Neural progenitor cell (in vitro differentiated cells): ENCODE measurements around the gene NAPEPLD.

ENCODE experiments used
- EZH2 ChIP-seq: fragments of 200-600 bp; sonication (generic); IDR thresholded peaks from 2 replicates; pipeline ENCODE4 v1.6.1; 2017; ENCODE audit warnings: antibody characterized with exemption, mild to moderate bottlenecking, moderate library complexity
- TF ChIP-seq, protein P1 (sequence below): fragments of 200-600 bp; sonication (generic); IDR thresholded peaks from 2 replicates; pipeline ENCODE4 v1.5.1; 2017; ENCODE audit warnings: antibody characterized with exemption, mild to moderate bottlenecking

DNA sequence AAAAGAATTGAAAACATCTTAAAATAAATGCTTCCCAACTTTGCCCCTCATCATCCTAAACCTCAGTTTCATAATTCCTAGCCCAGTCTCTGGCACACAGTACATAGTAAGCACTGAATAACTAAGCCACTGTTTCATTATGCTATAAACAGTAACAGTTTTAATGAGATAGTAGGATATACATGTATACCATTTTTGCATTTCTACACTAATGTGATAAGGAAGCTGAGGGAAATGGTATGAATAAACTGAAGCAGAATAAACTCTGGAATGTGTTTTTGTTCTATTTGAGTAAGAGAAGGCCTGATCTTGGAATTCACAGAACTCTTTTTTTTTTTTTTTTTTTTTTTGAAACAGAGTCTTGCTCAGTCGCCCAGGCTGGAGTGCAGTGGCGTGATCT lies 8.8 kb downstream of the NAPEPLD start:
- TF ChIP-seq, protein P1, sequence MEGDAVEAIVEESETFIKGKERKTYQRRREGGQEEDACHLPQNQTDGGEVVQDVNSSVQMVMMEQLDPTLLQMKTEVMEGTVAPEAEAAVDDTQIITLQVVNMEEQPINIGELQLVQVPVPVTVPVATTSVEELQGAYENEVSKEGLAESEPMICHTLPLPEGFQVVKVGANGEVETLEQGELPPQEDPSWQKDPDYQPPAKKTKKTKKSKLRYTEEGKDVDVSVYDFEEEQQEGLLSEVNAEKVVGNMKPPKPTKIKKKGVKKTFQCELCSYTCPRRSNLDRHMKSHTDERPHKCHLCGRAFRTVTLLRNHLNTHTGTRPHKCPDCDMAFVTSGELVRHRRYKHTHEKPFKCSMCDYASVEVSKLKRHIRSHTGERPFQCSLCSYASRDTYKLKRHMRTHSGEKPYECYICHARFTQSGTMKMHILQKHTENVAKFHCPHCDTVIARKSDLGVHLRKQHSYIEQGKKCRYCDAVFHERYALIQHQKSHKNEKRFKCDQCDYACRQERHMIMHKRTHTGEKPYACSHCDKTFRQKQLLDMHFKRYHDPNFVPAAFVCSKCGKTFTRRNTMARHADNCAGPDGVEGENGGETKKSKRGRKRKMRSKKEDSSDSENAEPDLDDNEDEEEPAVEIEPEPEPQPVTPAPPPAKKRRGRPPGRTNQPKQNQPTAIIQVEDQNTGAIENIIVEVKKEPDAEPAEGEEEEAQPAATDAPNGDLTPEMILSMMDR = no peak
- no peak for TF ChIP-seq EZH2
